IPS DF 19.7 (cell line): Measurements from ENCODE around the gene OR6N1.

Experiments used
- DNase-seq: peaks from one replicate; pipeline ENCODE4 v3.0.0-alpha.2; 2013; ENCODE audit warnings: low read depth, low spot score

OR6N1 gene, protein sequence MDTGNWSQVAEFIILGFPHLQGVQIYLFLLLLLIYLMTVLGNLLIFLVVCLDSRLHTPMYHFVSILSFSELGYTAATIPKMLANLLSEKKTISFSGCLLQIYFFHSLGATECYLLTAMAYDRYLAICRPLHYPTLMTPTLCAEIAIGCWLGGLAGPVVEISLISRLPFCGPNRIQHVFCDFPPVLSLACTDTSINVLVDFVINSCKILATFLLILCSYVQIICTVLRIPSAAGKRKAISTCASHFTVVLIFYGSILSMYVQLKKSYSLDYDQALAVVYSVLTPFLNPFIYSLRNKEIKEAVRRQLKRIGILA

GRCh38 chr1:158771950-158772866, at the start of gene OR6N1:
OR6N1 (minus strand) TSS chr1:158772195; CDS start chr1:158766682, 5,513 bp downstream.
- no peak for DNase-seq

DNA sequence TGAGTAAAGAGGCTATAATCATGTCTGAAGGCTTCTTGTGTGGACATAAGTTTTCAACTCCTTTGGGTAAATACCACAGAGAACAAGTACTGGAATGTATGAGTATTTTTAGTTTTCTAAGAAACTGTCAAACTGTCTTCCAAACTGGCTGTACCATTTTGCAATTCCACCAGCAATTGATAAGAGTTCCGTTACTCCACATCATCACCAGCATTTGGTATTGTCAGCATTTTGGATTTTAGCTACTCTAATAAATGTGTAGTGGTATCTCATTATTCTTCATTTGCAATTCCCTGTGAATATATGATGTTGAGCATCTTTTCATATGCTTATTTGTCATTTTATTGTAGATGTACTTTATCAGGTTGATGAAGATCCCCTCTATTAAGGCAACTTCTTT, 49.7 kb upstream of the OR6N1 start:
- DNase-seq, result no peak

DNA sequence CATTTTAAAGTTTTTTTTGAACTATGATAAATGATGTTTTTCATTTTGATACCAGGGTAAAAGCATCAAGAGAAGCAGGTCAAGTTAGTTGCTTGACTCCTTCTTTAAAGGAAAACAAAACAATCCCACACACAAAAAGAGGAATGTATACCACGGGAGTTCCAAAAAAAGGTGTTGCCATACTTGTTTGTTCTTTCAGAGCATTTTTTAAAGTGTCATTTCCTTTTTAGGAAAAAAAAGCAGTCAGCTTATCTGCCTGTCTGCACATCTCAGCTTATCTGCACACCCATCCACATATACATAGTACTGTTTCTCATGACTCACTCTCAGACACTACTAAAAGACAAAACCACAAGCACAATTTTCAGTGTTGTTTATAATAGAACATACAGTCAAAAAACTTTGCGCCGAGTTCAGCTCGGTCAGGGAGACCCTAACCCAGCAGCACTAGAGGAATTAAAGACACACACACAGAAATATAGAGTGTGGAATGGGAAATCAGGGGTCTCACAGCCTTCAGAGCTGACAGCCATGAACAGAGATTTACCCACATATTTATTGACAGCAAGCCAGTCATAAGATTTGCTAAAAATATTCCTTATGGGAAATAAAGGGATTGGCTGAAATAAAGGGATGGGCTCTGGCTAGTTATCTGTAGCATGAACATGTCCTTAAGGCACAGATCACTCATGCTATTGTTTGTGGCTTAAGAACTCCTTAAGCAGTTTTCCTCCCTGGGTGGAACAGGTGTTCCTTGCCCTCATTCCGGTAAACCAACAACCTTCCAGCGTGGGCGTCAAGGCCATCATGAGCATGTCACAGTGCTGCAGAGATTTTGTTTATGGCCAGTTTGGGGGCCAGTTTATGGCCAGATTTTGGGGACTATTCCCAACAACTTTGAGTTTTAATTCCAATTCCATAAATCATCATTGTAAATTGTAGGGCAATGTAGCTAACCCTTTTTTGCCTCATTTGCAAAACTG, 47.8 kb upstream of the OR6N1 start:
- no peak for DNase-seq

DNA sequence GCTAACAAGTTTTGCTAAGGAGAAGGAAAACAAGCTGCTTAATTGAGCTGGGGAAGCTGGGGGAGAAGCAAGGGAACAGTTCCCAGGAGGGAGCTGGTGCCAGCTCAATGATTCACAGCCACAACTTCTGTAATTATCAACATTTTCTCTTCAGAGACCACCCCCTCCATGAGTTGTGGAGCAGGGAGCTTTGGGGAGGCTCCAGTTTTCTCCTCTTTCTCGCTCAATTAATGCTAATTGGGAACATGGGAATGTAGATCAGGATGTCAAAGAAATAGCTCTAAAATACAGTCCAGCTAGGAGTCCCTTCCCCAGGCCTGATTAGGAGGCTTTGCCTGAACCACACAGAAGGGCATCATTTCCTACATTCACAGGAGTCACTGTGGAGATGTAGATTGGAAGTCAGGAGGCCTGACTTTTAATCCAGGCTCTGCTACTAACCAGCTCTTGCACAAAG, 47.0 kb upstream of the OR6N1 start:
- no peak for DNase-seq

DNA sequence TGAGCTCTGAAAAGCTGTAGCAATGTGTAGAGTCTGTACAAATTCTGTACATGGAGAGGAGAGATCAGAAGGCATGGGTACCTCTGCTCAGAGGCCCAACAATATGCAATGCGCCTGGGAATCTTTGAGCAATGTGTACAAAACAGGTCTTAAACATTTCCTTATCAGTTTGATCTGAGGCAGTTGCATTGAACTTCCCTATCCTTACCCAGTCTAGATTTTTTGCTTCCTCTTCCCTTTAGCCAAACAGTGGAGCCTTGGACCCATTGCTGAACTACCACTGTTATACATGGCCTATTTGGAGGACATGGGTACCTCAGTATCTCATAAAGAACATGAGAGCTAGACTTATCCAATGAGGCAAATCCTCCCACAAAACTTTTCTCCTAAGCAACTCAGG, 46.6 kb upstream of the OR6N1 start:
- no peak for DNase-seq

GRCh38 chr1:158814970-158815369, 43.0 kb upstream of the OR6N1 start:
- DNase-seq, result no peak

DNA sequence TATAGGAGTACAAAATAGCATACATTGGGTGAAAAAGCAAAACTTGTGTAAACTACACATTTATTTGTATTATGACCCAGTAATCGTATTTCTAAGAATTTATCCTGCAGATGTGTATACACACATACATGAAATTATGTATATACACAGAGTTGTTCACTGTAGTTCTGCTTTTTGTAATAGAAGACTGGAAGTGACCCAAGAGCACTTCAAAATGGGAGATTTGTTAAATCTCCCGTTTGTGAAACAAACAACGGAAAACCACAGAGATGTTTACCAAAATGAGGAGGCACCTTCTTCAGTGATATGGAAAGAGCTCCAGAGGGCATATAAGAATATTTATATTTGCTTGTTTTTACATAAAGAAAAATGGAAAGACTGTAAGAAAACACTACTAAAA, 41.2 kb upstream of the OR6N1 start:
- no peak for DNase-seq

DNA sequence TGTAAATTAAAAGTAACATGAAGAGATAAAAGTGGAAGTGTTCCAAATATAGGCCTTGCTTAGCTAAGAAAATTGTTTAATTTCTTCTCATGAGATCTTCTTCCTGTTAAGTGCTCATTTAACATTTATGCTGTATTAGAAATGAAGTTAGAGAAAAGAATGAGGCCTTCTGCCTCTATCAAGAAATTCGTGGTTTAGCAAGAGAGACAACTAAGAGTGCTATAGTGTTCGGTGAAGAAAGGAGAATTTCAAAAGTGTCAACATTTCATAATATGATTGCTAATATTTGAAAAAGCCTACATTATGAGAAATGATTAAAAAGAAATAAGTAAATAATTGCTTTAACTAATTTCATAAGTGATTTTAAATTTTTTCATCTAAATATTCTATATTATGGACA, 40.3 kb upstream of the OR6N1 start:
- no peak for DNase-seq

GRCh38 chr1:158810311-158810710, 38.3 kb upstream of the OR6N1 start:
- no peak for DNase-seq

- DNase-seq, result no peak
These were observed 37.9 kb upstream of the OR6N1 start for GRCh38 chr1:158809862-158810261.

- DNase-seq, result no peak
These were observed 37.3 kb upstream of the OR6N1 start for GRCh38 chr1:158809256-158809655.

DNA sequence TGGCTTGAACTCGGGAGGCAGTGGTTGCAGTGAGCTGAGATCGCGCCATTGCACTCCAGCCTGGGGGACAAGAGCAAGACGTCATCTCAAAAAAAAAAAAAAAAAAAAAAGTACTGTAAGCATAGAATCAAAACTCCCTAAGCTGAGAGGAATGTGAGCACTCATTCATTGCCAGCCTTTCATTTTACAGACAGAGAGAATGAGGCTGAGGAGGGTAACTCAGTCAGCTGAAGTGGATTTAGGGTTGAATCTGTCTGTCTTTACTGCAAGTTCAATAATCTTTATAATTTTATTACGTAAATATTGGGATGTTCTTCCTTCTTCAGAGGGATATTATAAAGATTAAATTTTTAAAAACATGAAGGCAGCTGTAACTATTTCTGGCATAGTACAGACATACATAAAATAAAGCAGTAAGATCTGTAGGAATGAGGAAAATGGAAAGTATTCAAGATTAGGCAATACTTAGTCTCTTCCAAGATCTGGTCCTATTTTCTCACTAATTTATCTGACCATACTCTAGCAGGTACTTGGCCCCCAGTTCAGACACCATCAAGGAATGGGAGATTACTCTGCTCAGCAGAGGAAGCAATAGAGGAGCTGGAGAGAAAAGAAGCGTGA, 35.0 kb upstream of the OR6N1 start:
- no peak for DNase-seq

DNA sequence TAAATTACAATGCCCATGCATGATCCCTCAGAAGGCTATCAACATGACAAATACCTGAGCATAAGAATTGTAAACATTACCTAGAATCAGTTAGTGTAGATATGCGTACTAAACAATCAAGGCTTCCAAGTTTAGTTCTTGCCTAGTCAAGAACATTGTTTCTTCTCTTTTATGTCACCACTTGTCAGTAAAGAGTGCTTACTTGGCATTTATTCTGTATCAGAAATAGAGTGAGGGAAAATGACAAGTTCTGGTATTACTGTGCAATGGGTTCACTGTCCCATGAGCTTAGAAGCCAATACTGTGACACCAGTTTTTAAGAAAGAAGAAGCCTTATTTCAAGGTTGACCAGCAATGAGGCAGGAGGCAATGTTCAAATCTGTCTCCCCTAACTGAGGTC, 31.7 kb upstream of the OR6N1 start:
- no peak for DNase-seq

GRCh38 chr1:158801396-158801795, 29.4 kb upstream of the OR6N1 start:
- no peak for DNase-seq

- DNase-seq, result no peak
These were observed 28.5 kb upstream of the OR6N1 start for GRCh38 chr1:158800526-158800925.

DNA sequence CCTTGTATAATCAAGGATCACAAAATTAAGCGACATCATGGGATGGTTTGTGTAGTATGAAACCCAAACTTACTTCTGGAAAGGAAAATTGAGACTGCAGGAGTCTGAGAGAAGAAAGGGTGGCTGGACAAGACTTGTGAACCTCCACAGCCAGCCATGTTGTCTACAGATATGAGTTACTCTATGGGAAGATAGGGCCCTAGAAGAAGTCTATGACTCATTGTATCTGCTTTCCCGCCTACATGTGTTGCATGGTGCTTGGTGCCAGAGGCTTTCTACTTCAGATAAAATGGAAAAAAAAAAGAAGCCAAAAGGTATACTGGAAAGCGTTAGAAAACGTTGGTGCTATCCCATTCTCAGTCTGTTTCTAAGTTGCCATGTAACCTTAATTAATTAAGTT, 27.7 kb upstream of the OR6N1 start:
- DNase-seq, result no peak

DNA sequence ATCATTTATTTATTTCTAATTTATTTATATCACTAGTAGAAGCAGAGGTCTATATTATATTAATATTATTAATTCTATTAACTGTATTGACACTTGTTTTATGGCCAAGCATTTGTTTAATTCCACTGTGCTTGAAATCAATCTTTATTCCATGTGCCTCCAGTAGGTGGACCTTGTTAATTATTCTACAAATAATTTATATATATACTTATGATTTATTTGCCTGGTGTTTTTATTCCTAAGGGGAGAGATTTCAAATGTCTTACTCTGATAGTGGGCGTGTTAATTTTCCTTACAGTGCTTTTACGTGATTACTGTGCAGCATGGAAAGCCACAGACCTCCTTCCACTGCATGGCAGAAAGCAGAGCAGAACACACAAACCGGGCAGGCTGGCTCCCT, 26.5 kb upstream of the OR6N1 start:
- DNase-seq, result no peak

- no peak for DNase-seq
These were observed 22.3 kb upstream of the OR6N1 start for GRCh38 chr1:158794247-158794646.

- DNase-seq, result peak; percentile 45
These were observed 21.6 kb upstream of the OR6N1 start for GRCh38 chr1:158793604-158794003.

GRCh38 chr1:158781104-158781503, 9.1 kb upstream of the OR6N1 start, which contains the start of gene OR6N2:
OR6N2 (minus strand) TSS chr1:158781204; CDS start chr1:158777635, 3,569 bp downstream.
- DNase-seq, result no peak

DNA sequence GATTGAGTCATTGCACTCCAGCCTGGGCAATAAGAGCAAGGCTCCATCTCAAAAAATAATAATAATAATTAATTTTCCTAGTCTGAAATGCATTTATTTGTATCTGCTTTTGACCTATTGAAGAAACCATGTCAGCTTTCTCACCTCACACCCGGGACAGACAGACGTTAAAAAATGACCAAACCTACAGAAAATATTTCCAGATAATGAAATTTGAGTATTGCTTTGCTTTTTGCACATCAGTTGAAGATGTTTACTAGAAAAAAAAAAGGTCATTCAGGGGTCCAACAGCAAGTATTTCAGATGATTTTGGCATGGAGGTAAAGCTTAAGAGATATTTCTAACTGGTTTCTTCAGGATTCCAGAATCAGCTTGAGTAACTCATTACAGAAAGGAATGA, 17.6 kb downstream of the OR6N1 start, which contains the start of gene OR6K6:
Gene OR6K6, plus strand, starts transcription at position 301 of the 400 bp plus-strand sequence. CDS start 168 bp downstream, outside the sequence.
- DNase-seq, result no peak
